Panc1 (cell line): ENCODE measurements around the gene DMBX1. TPM values are rescaled to one million over a fixed set of nuclear protein-coding genes. Genes with fewer than 3 reads are reported as not detected.

ENCODE experiments used
- ATAC-seq: fragments of 200-7000 bp; cut with Tn5 transposase; 2 replicates; pipeline ENCODE4 v1.9.1; 2020; ENCODE audit warnings: mild to moderate bottlenecking, moderate library complexity
- BruUV-seq: library from RNA; stranded (reverse); fragments of 400-500 nt; replicated peaks from 2 replicates; lab custom pipeline; 2021; lab: Mats Ljungman, UMichigan
- CTCF ChIA-PET: fragments of 300-600 bp; sonication (Branson Sonifier 250); formaldehyde crosslinking; loops from one replicate; lab custom pipeline; 2022; ENCODE audit warnings: antibody characterized with exemption; lab: Charles Lee
- POLR2A ChIA-PET: fragments of 300-600 bp; sonication (Branson Sonifier 250); formaldehyde crosslinking; loops from one replicate; lab custom pipeline; 2022; ENCODE audit warnings: antibody characterized with exemption; lab: Charles Lee
- DNase-seq: peaks from one replicate; pipeline ENCODE4 v3.0.0-alpha.2; 2010; ENCODE audit warnings: low read depth, low spot score
- H3K27ac ChIP-seq: 2 replicates; pipeline ENCODE4 v1.5.1; 2011; ENCODE audit warnings: mild to moderate bottlenecking, low read length, inconsistent platforms
- H3K27me3 ChIP-seq: fragments of 200-500 bp; sonication (Bioruptor generic); 2 replicates; pipeline ENCODE4 v1.6.0; 2014; ENCODE audit warnings: low read length, inconsistent platforms; ENCODE audit not compliant: control insufficient read depth, insufficient read depth
- H3K36me3 ChIP-seq: fragments of 200-500 bp; sonication (Bioruptor generic); 2 replicates; pipeline ENCODE4 v1.5.1; 2014; ENCODE audit warnings: inconsistent platforms, mild to moderate bottlenecking, low read length, moderate library complexity; ENCODE audit not compliant: control insufficient read depth, insufficient read depth
- H3K4me1 ChIP-seq: 2 replicates; pipeline ENCODE4 v1.5.1; 2011; ENCODE audit warnings: inconsistent platforms, mild to moderate bottlenecking, low read length, moderate library complexity; ENCODE audit not compliant: control insufficient read depth, insufficient read depth
- H3K4me3 ChIP-seq, 2 experiments: 2 replicates each; pipeline ENCODE4 v1.5.1; 2011 to 2012; ENCODE audit warnings: low read depth in 2 of 2, low read length in 2 of 2, mild to moderate bottlenecking in 2 of 2, inconsistent platforms in 1 of 2, moderate library complexity in 1 of 2
- H3K9me3 ChIP-seq: fragments of 200-500 bp; sonication (Bioruptor generic); 2 replicates; pipeline ENCODE4 v1.5.1; 2014; ENCODE audit warnings: low read depth, mild to moderate bottlenecking, inconsistent platforms, low read length, moderate library complexity; ENCODE audit not compliant: control insufficient read depth, insufficient read depth
- POLR2AphosphoS5 ChIP-seq: IDR thresholded peaks from 2 replicates; pipeline ENCODE4 v1.6.1; 2012; ENCODE audit warnings: mild to moderate bottlenecking, low read depth, low read length, moderate library complexity
- SIN3A ChIP-seq: IDR thresholded peaks from 2 replicates; pipeline ENCODE4 v1.6.1; 2012; ENCODE audit warnings: low read depth, mild to moderate bottlenecking, low read length, moderate library complexity, borderline replicate concordance; ENCODE audit not compliant: insufficient read depth
- TCF7L2 ChIP-seq: IDR thresholded peaks from 2 replicates; pipeline ENCODE4 v1.6.1; 2011; ENCODE audit warnings: mild to moderate bottlenecking, low read depth, low read length, inconsistent platforms
- in situ Hi-C: cut with HindIII; loops from 2 replicates; pipeline ENCODE4 v1.10.0; 2016; ENCODE audit warnings: low sequenced_read_pairs, low pct_unique_long_range_greater_than_20kb
- intact Hi-C: fragments of 100-400 bp; cut with micrococcal nuclease; formaldehyde crosslinking; loops from one replicate; pipeline ENCODE4 v1.10.0; 2022; ENCODE audit not compliant: unreplicated experiment
- total RNA-seq: library from RNA; stranded (reverse); gene quantifications from one replicate; pipeline ENCODE4 v1.2.1, GENCODE V29; 2021; ENCODE audit not compliant: unreplicated experiment
- TF ChIP-seq, protein P1 (sequence below), 2 experiments: IDR thresholded peaks; 2 replicates each; pipeline ENCODE4 v1.6.1; 2011 to 2012; ENCODE audit warnings: low read depth in 2 of 2, control low read depth in 1 of 2, low read length in 1 of 2, mild to moderate bottlenecking in 1 of 2, moderate library complexity in 1 of 2; ENCODE audit not compliant: insufficient read depth in 1 of 2
- TF ChIP-seq, protein P2 (sequence below): fragments of 450-650 bp; IDR thresholded peaks from 2 replicates; pipeline ENCODE4 v1.5.1; 2017; ENCODE audit warnings: mild to moderate bottlenecking

DMBX1 gene
- total RNA-seq, 1 experiment from 2014 or later = 0.05 TPM

DNA sequence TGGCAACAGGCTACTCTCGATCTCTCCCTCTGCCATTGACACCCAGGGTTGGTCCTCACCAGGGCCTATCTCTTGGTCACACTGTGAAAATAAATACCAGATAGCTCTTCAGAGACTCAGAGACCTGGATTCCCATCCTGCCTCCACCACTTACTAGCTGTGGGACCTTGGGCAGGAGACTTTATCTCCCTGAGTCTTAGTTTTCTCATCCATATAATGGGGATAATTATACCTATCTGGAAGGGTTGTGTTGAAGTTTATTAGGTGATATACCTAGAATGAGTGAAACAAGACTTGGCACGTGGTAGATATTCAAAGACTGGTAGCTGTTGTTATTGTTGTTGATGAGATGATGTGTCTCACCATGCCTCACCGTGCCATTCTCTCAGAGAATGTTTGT lies 7.4 kb downstream of the DMBX1 start:
- Histone ChIP-seq H3K9me3 (no peaks in the 10 kb centered on the region), H3K4me1 (no peaks in the 10 kb centered on the region), H3K27me3 (peaks cover 3% of the 10 kb centered on the region; the same call in 1 of the 2 replicates), H3K27ac (no peak overlapping the region), H3K4me3 (no peak overlapping the region), H3K36me3 (no peaks in the 10 kb centered on the region)
- in situ Hi-C loops = no loop called here
- ATAC-seq = no peak
- no peak for DNase-seq
- BruUV-seq = no TSS peak
- TF ChIP-seq SIN3A = no peak
- no peak for TF ChIP-seq POLR2AphosphoS5
- TF ChIP-seq, protein P1, sequence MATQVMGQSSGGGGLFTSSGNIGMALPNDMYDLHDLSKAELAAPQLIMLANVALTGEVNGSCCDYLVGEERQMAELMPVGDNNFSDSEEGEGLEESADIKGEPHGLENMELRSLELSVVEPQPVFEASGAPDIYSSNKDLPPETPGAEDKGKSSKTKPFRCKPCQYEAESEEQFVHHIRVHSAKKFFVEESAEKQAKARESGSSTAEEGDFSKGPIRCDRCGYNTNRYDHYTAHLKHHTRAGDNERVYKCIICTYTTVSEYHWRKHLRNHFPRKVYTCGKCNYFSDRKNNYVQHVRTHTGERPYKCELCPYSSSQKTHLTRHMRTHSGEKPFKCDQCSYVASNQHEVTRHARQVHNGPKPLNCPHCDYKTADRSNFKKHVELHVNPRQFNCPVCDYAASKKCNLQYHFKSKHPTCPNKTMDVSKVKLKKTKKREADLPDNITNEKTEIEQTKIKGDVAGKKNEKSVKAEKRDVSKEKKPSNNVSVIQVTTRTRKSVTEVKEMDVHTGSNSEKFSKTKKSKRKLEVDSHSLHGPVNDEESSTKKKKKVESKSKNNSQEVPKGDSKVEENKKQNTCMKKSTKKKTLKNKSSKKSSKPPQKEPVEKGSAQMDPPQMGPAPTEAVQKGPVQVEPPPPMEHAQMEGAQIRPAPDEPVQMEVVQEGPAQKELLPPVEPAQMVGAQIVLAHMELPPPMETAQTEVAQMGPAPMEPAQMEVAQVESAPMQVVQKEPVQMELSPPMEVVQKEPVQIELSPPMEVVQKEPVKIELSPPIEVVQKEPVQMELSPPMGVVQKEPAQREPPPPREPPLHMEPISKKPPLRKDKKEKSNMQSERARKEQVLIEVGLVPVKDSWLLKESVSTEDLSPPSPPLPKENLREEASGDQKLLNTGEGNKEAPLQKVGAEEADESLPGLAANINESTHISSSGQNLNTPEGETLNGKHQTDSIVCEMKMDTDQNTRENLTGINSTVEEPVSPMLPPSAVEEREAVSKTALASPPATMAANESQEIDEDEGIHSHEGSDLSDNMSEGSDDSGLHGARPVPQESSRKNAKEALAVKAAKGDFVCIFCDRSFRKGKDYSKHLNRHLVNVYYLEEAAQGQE (IDR thresholded peaks at IDR 0.05; ENCODE audit: insufficient read depth in 1 of 2, low read depth in 2 of 2, low read length in 1 of 2) = no peak
- TF ChIP-seq TCF7L2 = no peak
- TF ChIP-seq, protein P2, sequence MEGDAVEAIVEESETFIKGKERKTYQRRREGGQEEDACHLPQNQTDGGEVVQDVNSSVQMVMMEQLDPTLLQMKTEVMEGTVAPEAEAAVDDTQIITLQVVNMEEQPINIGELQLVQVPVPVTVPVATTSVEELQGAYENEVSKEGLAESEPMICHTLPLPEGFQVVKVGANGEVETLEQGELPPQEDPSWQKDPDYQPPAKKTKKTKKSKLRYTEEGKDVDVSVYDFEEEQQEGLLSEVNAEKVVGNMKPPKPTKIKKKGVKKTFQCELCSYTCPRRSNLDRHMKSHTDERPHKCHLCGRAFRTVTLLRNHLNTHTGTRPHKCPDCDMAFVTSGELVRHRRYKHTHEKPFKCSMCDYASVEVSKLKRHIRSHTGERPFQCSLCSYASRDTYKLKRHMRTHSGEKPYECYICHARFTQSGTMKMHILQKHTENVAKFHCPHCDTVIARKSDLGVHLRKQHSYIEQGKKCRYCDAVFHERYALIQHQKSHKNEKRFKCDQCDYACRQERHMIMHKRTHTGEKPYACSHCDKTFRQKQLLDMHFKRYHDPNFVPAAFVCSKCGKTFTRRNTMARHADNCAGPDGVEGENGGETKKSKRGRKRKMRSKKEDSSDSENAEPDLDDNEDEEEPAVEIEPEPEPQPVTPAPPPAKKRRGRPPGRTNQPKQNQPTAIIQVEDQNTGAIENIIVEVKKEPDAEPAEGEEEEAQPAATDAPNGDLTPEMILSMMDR = no peak
- ChIA-PET CTCF (no interaction called here), POLR2A (interaction anchor here (0.7 kb wide), 1 partner anchor 21 kb away, joined by 3 read pairs; no protein-coding TSS in a partner anchor)
- intact Hi-C loops = no loop called here

DNA sequence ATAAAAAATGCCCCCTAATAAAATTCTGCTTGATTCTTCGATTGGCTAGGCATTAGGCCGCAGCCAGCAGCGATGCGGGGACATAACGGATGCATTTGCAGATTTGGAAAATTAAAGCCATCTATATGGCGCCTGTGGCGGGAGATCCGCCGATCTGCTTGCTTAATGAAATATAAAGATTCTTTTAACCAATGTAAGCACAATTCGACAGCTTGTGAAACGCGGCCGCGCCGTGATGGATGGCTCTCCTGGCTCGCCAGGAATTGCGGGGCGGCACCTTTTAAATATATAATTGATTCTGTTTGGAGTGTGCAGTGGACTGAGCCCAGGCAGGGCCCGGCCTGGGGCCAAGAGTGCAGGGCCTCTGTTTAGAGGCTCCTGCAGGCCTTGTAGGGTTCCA lies 8.0 kb downstream of the DMBX1 start:
- H3K4me1 ChIP-seq = no peaks in the 10 kb centered on the region
- intact Hi-C loops (no loop called here), in situ Hi-C loops (no loop called here)
- TF ChIP-seq, protein P1 (IDR thresholded peaks at IDR 0.05; ENCODE audit: insufficient read depth in 1 of 2, low read depth in 2 of 2, low read length in 1 of 2) = no peak
- TF ChIP-seq TCF7L2 (no peak), SIN3A (no peak), POLR2AphosphoS5 (no peak)
- TF ChIP-seq, protein P2 = no peak
- H3K9me3 ChIP-seq = no peaks in the 10 kb centered on the region
- ChIA-PET CTCF (no interaction called here), POLR2A (interaction anchor here (0.7 kb wide), 1 partner anchor 20 kb away, joined by 3 read pairs; no protein-coding TSS in a partner anchor)
- no TSS peak for BruUV-seq
- peaks cover 3% of the 10 kb centered on the region; the same call in 1 of the 2 replicates for H3K27me3 ChIP-seq
- H3K4me3 ChIP-seq = no peak overlapping the region
- DNase-seq (no peak), ATAC-seq (no peak)
- H3K36me3 ChIP-seq = no peaks in the 10 kb centered on the region
- no peak overlapping the region for H3K27ac ChIP-seq
